GM21529 (cell line): ENCODE results near the gene ABCC1.
"Not testable (repeated sequence)": the region's sequence is repeated elsewhere in the genome, so short reads cannot be mapped to it uniquely, and the experiment has no call there.

Source experiments
- ATAC-seq: cut with Tn5 transposase; IDR thresholded peaks from one replicate; pipeline ENCODE4 v1.9.1; 2021; ENCODE audit not compliant: unreplicated experiment

The ABCC1 gene

DNA sequence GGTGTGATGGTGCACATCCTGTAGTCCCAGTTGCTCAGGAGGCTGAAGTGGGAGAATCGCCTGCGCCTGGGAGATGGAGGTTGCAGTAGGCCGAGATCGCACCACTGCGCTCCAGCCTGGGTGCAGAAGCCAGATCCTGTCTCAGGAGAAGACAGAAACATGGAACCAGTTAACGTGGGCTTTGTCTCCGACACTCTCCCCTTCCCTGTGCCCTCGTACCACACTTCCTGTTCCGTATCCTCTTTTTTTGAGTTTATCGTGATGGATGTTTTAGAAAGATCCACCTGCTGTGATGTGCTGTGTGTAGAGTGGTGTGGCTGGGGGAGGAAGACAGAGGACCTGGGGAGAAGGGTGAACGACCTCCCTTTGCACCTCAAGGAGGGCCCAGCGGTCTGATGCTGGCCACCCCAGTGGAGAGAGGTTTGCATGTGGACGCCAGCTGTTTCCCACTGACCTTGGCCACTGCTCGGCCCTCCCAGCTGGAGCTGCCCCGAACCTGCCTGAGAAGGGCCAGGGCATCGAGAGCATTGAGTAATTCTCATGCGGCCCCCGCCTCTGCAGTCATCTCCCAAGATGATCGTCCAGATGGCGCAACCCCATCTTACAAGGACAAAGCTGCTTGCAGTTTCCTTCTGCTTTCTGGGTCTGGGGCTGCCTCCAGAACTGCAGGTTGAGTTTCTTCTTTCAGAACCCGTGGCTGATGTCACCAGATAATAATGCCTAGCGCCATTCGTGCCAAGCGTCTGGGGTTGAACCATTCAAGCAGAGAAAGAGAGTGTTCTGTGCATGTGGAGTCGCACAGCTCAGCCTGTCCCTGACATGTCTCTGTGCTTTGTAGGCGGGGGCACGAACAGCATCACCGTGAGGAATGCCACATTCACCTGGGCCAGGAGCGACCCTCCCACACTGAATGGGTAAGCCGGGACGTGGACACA is 126.3 kb downstream of the ABCC1 start:
- no peak for ATAC-seq

DNA sequence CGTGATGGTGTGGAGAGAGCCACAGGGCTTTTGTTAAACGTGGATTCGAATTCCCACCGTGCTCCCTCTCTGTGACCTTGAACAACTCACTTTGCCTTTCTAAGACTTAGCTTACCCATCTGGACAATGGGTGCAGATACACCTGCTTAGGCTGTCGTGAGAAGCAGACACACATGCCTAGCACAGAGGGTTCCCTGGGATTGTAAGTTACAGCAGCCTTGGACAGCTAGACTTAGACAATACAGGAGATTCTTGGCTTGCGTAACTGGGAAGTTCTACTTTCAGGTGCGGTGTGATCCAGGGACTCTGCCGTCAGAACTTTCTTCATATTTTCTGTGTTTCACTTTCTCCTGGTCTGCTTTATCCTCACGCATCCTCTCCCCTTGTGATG is 127.0 kb downstream of the ABCC1 start:
- no peak for ATAC-seq

DNA sequence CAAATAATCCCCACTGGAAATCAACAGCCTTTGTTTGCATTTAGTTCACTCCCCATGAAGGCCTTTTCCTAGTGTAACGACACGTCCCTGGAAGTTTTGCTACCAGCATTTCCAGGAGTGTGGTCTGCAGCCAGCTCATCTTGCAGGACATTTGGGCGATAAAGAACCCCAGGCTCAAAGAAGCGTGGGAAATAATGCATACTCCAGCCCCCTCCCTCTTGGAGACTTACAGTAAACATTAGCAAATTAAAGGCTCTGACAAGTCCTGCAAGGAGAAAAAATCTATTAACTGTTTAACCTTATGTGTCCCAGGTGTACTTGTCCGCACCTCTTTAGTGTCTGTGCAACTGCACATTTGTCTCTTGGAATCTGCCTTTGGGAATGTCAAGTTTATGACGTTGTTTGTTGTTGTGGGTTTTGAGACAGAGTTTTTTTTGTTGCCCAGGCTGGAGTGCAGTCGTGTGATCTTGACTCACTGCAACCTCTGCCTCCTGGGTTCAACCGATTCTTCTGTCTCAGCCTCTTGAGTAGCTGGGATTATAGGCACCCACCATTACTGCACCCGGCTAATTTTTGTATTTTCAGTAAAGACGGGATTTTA is 131.1 kb downstream of the ABCC1 start:
- no peak for ATAC-seq

DNA sequence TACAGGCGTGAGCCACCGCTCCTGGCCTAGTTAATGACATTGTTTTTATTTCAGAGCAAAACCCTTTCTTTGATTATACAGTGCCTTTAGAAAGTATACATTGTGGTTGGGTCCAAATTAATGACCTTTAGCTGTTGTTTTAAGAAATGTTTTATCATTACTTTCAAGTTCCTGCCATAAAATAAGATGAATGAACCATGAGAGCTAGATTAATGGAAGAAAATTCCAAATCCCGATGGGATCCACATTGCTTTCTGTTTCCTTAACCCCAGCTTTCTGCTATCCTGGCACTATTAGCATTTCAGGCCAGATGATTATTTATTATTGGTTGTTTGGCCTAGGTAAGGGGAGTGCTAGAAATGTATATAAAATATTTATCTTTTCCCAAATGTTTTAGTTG is 131.7 kb downstream of the ABCC1 start:
- ATAC-seq, result no peak

DNA sequence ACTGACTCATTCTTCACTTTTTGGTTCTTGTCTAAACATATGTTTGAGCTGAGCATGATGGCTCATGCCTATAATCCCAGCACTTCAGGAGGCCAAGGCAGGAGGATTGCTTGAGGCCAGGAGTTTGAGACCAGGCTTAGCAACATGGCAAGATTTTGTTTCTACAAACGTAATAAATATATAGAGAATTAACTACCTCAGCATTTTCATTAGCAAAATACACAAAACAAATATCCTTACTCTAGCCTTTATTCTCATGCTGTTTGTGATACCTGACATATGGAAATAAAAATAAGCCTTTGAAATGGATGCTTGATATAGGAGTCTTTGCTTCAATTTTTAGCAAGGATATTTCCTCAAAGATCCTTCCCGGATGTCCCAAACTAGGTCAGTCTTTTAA is 132.8 kb downstream of the ABCC1 start:
- no peak for ATAC-seq

DNA sequence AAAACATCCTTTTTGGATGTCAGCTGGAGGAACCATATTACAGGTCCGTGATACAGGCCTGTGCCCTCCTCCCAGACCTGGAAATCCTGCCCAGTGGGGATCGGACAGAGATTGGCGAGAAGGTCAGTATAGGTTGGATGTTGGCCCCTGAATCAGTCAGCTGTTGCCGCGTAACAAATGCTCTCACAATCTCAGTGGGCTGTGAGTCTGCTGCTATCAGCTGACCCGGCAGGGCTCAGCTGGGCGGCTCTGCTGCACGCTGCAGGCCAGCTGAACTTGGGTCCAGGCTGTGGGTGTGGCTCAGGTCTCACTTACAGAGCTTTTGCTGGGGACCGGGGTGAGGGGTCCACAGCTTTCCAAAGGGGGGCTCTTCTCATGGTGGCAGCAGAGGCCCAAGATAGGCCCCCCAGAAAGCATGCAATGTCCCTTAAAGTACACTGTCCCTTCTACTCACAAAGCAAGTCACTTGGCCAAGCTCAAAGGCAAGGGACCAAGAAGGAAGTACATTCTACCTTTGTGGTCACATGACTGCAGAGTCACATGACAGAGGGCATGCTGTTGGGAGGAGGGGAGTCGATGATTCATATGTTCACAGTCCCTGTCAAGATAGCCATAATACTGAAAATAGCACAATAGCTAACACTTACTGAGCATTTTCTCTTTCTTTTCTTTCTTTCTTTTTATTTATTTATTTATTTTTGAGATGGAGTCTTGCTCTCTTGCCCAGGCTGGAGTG is 134.2 kb downstream of the ABCC1 start:
- ATAC-seq, result no peak

DNA sequence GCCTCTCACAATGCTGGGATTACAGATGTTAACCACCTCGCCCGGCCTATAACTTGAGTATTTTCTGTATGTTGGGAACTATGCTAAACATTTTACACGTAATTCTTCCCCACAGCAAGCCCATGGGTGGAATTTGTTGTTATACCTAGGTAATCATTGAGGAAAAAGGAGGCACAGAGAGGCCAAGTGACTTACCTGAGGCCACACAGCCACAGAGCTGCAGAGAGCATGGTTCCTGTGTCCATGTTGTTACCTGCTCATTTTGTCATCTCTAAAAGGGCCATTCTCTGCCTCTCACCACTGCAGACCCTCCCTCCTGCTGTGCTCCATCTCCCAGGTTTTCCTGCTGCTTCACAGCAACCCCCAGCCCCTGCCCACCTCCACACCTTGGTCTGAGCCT is 135.5 kb downstream of the ABCC1 start:
- no peak for ATAC-seq

DNA sequence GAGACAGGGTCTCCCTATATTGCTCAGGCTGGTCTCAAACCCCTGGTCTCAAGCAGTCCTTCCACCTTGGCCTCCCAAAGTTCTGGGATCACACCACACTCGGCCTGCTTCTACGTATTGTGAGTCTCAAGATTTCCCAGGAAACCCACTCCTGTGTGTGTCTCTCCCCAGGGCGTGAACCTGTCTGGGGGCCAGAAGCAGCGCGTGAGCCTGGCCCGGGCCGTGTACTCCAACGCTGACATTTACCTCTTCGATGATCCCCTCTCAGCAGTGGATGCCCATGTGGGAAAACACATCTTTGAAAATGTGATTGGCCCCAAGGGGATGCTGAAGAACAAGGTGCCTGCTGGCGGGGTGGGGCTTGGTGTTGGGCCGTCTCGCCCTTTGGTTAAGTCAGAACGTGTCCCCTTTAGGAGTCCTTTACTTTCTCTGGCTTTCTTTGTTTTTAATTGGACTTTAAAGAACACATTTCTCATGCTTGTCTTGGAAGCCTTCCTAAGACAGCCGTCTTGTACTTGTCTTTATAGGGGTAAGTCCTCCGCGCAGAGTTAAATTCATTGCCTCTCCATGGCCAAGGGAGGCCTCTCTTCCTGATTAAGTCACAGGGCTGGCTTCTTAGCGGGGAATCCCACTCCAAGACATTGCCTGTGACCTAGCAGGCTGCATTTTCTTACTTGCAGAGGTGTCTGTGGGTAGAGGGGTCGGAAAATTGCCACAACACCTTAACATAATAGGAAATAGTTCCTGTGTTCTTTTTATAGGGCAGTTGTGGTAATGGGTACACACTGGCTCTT is 137.4 kb downstream of the ABCC1 start:
- no peak for ATAC-seq

DNA sequence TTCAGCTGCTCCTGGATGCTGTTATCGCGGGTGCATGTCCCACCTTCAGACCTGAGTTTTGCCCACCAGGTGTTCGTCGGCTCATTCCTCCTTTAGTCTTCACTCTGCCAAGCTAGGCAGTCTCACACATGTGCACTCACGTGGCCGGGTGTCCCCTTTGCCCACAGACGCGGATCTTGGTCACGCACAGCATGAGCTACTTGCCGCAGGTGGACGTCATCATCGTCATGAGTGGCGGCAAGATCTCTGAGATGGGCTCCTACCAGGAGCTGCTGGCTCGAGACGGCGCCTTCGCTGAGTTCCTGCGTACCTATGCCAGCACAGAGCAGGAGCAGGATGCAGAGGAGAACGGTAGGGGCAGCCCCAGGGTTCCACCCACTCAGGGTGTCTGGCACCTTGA is 140.8 kb downstream of the ABCC1 start:
- no peak for ATAC-seq

DNA sequence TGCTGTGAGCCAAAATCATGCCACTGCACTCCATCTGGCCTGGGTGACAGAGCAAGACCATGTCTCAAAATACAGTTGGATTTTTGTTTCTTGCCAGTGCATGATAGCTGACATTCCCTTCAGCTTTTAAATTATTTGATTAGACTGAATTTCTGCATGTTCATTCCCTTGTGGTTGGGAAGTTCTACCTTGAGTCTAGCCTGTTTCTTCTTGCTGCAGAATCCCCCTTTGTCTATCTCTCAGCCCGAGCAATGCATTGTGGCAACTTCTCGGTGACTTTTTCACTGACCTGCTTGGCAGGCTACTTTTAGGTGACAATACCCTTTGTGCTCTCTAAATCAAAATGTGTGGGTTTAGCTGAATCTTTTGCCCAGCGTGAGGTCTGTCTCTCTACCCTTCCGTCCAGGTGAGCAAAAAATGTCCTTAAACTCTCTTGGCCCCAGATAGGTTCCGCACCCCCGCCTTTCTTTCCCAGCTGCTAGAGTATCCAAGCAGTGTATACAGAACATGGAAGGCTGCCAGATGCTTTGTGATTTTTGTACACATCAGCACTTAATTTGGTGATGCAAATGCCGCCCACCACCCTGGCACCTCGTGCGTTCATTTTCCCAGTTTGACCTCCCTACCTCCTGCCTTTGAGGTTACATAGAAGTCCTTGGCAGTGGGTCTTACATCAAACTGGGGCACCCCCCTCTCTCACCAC is 143.7 kb downstream of the ABCC1 start:
- no peak for ATAC-seq

DNA sequence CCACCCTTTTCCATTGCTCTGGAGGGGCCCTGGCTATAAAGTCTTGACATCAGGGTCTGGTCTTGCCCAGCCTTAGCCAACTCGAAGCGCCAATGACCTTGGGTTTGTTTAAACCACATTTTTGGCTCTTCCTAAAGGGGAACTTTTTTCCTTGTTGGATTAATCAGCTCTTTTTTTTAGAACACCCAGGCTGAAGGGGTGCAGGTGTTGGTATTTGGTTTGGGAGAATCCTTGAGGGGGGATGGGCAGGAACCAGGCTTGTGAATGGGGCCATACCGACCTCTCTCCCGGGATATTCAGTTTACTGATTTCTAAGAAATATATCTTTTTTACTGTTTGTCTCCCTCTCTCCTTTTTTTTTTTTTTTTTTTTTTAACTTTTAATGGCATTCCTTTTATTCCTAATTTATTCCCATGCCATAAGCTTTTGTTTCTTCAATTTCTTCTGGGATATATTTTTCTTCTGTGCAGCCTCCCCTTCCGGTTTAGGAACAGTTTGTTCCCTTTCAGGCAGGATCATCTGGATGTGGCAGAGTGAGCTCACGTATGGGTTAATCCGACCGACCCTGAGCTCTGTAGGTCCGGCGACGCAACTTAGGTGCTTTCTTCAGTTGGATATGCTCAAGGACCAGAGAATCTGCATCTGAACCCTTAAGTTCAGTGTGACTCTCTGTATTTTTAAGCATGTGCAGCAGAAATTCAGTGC is 144.4 kb downstream of the ABCC1 start:
- ATAC-seq, result no peak

DNA sequence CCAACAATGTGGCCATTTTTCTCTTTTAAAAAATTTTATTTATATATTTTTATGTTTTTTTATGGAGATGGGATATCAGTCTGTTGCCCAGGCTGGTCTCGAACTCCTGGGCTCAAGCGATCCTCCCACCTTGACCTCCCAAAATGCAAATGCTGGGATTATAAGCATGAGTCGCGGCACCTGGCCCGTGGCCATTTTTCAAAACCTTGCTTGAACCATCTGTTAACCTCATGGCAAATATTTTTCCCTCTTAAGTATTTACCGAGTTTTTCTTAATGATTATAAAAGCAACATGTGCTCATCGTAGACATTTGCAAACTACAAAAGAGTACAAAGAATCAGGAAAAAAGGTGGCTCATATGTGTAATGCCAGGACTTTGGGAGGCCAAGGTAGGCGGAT is 146.2 kb downstream of the ABCC1 start:
- ATAC-seq, result no peak

DNA sequence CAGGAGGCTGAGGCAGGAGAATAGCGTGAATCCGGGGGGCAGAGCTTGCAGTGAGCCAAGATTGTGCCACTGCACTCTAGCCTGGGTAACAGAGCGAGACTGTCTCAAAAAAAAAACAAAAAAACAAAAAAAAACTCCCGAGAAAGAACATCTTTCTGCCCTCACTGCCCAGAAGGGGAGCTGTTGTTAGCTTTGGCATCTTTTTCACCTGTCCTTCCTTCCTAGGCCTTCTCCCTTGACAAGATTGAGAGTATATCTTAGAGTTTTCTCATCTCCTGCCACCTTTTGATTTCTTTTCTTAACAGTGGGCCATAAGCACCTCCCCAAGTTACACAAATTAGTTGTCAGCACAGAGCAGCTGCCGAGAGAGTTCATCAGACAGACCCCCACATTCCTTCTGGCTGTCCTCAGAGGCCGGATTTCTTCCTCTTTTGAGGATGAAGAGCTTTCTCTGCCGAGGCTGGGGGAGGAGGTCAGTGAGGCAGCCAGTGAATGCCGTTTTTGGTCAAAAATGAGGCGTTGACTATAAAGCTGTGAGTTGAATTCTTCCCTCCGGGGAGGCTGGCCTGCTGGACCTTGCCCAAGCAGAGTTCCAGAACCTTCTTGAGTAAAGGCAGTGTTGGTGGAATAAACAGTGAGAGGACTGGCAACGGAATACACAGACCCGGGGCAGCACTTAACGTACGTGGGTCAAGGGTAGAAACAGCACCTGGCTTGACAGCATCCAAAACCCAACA is 146.9 kb downstream of the ABCC1 start:
- ATAC-seq, result no peak

DNA sequence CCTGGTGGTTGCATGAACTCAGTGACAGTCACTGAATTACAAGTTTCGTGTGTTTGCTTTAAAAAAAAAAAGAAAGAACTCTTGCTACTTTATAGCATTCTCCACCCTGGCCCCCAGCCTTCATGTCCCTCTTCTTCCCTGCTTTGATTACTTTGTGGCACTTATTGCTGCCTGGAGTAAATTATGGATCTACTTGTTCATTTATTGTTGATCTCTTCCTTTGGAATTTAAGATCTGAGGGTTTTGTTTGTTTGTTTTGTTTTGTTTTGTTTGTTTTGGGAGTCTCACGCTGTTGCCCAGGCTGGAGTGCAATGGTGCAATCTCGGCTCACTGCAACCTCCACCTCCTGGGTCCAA is 147.4 kb downstream of the ABCC1 start:
- no peak for ATAC-seq

DNA sequence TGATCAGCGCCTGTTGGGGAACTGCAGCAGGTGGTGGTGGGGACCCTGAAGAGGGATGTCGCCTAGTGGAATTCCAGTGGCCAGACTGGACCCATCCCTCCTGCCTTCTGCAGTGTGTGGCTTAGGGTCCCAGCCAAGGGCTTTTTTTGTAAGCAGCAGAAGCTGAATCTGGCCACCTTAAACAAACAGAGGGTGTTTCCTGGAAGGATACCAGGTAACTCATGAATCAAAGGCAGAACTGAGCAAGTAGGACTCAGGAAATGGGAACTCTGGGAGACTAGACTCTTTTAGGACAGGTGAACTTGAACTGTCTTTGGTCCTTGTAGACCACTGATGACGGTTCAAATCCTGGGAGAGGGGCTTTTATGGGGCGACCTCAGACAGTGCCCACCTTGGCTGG is 149.9 kb downstream of the ABCC1 start:
- no peak for ATAC-seq

DNA sequence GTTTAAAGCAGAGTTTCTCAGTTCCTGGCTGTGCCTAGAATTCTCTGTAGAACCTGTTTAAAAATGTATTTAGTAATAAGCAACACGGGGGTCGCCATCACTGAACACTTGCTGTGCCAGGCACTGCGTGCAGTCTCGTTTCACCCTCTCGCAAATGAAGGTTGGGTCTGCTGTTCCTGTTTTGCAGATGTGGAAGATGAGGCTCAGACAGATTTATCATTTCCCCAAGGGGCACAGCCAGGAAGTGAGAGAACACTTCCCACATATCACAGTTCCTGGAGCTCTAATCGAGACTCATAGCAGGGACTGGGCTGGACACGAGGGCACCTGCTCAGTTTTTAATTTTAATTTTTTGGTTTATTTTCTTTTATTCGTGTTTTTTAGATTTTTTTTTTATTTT is 151.2 kb downstream of the ABCC1 start:
- no peak for ATAC-seq

DNA sequence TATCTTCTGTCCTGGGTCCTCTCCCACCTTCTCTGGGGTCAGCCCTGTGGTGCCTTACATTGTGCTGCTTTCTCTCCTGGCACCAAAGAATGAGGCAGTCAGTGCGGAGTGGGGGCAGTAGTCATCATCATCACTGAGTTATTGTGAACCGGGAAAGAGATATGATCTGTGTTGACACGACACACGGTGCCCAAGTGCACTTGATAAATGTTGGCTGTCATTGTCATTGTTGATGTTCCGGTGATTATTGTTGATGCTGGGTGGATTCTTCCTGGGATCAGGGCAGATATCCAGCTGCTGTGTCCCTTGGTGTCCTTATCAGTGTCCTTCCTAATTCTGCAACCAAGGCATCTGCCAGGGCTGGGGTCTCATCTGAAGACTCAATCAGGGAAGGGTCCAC is 152.2 kb downstream of the ABCC1 start:
- no peak for ATAC-seq

DNA sequence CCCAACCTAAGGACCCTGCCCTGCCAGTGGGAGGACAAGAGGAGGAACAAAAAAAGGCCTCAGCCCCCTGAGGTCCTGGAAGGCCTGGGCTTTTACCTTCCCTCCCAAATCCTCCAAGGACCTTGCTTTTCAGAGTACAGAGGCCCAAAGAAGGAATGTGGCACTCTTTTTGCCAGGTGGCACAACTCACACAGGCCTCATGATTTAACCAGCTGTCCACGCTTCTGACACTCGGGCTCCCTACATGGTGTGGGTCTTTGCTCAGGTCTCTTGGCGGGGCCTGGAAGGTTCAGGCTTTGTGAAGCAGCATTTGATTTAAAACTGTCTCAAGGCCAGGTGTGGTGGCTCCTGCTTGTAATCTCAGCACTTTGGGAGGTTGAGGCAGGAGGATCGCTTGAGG is 153.3 kb downstream of the ABCC1 start:
- ATAC-seq, result no peak

DNA sequence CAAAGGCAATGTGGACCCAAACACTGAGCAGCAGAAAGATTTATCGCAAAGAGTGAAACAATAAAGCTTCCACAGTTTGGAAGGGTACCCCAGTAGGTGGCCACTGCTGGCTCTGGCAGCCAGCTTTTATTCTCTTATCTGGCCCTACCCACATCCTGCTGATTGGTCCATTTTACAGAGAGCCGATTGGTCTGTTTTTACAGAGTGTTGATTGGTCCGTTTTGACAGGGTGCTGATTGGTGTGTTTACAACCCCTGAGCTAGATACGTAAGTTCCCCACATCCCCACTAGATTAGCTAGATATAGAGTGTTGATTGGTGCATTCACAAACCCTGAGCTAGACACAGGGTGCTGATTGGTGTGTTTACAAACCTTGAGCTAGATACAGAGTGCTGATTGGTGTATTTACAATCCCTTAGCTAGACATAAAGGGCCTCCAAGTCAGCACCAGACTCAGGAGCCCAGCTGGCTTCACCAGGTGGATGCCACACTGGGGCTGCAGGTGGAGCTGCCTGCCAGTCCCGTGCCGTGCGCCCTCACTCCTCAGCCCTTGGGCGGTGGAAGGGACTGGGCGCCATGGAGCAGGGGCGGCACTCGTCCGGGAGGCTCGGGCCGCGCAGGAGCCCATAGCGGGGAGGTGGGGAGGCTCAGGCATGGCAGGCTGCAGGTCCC is 154.9 kb downstream of the ABCC1 start:
- ATAC-seq, result not testable (repeated sequence)
